IgD-negative memory B cell (primary cell): ENCODE measurements around the gene GPX2. TPM values are rescaled to one million over a fixed set of nuclear protein-coding genes. Genes with fewer than 3 reads are reported as not detected.

ENCODE experiments used
- H3K27ac Mint-ChIP-seq, 3 donors: one replicate each; pipeline ENCODE4 v1.8.0; 2020 to 2022; ENCODE audit warnings: mild to moderate bottlenecking in 3 of 3, mixed read lengths in 3 of 3, moderate library complexity in 1 of 3
- H3K27me3 Mint-ChIP-seq: one replicate; pipeline ENCODE4 v1.8.0; 2021; ENCODE audit warnings: mixed read lengths
- H3K36me3 Mint-ChIP-seq: one replicate; pipeline ENCODE4 v1.8.0; 2020; ENCODE audit warnings: mild to moderate bottlenecking, mixed read lengths
- H3K4me1 Mint-ChIP-seq, 3 donors: one replicate each; pipeline ENCODE4 v1.8.0; 2020 to 2022; ENCODE audit warnings: mixed read lengths in 3 of 3, mild to moderate bottlenecking in 1 of 3
- H3K4me3 Mint-ChIP-seq, 4 donors: one replicate each; pipeline ENCODE4 v1.8.0; 2020 to 2022; ENCODE audit warnings: mild to moderate bottlenecking in 4 of 4, mixed read lengths in 4 of 4, moderate library complexity in 3 of 4
- H3K9me3 Mint-ChIP-seq, 3 donors: one replicate each; pipeline ENCODE4 v1.8.0; 2020 to 2021; ENCODE audit warnings: mixed read lengths in 3 of 3, mild to moderate bottlenecking in 1 of 3
- polyA plus RNA-seq: library from polyadenylated mRNA; unstranded; fragments of 300-500 nt; fragmentation: Illumina TruSeq; gene quantifications from one replicate; pipeline ENCODE4 v1.2.3, GENCODE V29; 2021

The GPX2 gene
- polyA plus RNA-seq, 1 donor from 2014 or later, result not detected

GRCh38 chr14:64939817-64940190, 2.7 kb downstream of the GPX2 start:
- no peak overlapping the region for H3K4me3 Mint-ChIP-seq
- H3K9me3 Mint-ChIP-seq, result no peaks in the 10 kb centered on the region
- no peaks in the 10 kb centered on the region for H3K27me3 Mint-ChIP-seq
- peaks cover 11 to 18% (median 12%) of the 10 kb centered on the region in 3 donors for H3K4me1 Mint-ChIP-seq
- peak overlapping the region in 2 of 3 donors; percentile 46 to 77 for H3K27ac Mint-ChIP-seq
- peaks cover 9% of the 10 kb centered on the region for H3K36me3 Mint-ChIP-seq

GRCh38 chr14:64938972-64939816, 3.4 kb downstream of the GPX2 start:
- Mint-ChIP-seq H3K9me3 (no peaks in the 10 kb centered on the region), H3K4me1 (peaks cover 8 to 15% (median 12%) of the 10 kb centered on the region in 3 donors), H3K36me3 (peaks cover 9% of the 10 kb centered on the region), H3K27me3 (no peaks in the 10 kb centered on the region), H3K27ac (peak overlapping the region in 2 of 3 donors; percentile 26 to 77), H3K4me3 (no peak overlapping the region)

GRCh38 chr14:64937821-64938193, 4.7 kb downstream of the GPX2 start:
- peaks cover 2 to 8% (median 8%) of the 10 kb centered on the region in 3 donors for H3K4me1 Mint-ChIP-seq
- H3K27ac Mint-ChIP-seq, result peak overlapping the region in 1 of 3 donors; percentile 82
- peaks cover 7% of the 10 kb centered on the region for H3K36me3 Mint-ChIP-seq
- H3K4me3 Mint-ChIP-seq, result no peak overlapping the region
- no peaks in the 10 kb centered on the region for H3K27me3 Mint-ChIP-seq
- H3K9me3 Mint-ChIP-seq, result no peaks in the 10 kb centered on the region

GRCh38 chr14:64937171-64937820, 5.2 kb downstream of the GPX2 start:
- Mint-ChIP-seq H3K4me3 (no peak overlapping the region), H3K27ac (peak overlapping the region in 2 of 3 donors; percentile 41 to 82), H3K27me3 (no peaks in the 10 kb centered on the region), H3K36me3 (peaks cover 7% of the 10 kb centered on the region), H3K9me3 (no peaks in the 10 kb centered on the region), H3K4me1 (peaks cover 2 to 8% (median 6%) of the 10 kb centered on the region in 3 donors)

- H3K36me3 Mint-ChIP-seq, result peaks cover 5% of the 10 kb centered on the region
- peak overlapping the region in 1 of 3 donors; percentile 22 for H3K27ac Mint-ChIP-seq
- no peaks in the 10 kb centered on the region for H3K9me3 Mint-ChIP-seq
- peaks cover 0 to 2% (median 2%) of the 10 kb centered on the region in 3 donors for H3K4me1 Mint-ChIP-seq
- H3K27me3 Mint-ChIP-seq, result no peaks in the 10 kb centered on the region
- H3K4me3 Mint-ChIP-seq, result no peak overlapping the region
Measured at GRCh38 chr14:64935508-64935907, 7.0 kb downstream of the GPX2 start.

- no peaks in the 10 kb centered on the region for H3K27me3 Mint-ChIP-seq
- H3K27ac Mint-ChIP-seq, result peak overlapping the region in 1 of 3 donors; percentile 16
- peaks cover 7% of the 10 kb centered on the region for H3K36me3 Mint-ChIP-seq
- H3K4me3 Mint-ChIP-seq, result no peak overlapping the region
- H3K9me3 Mint-ChIP-seq, result no peaks in the 10 kb centered on the region
- peaks cover 0 to 3% (median 2%) of the 10 kb centered on the region in 3 donors for H3K4me1 Mint-ChIP-seq
Measured at GRCh38 chr14:64934338-64934929, 8.1 kb downstream of the GPX2 start.

GRCh38 chr14:64932231-64932630, 10.3 kb downstream of the GPX2 start:
- H3K27ac Mint-ChIP-seq, result no peak overlapping the region

GRCh38 chr14:64931123-64931522, 11.4 kb downstream of the GPX2 start:
- Mint-ChIP-seq H3K9me3 (no peaks in the 10 kb centered on the region), H3K36me3 (peaks cover 3% of the 10 kb centered on the region), H3K27me3 (no peaks in the 10 kb centered on the region), H3K27ac (peak overlapping the region in 1 of 3 donors; percentile 72), H3K4me1 (peaks cover 0 to 4% (median 1%) of the 10 kb centered on the region in 3 donors), H3K4me3 (no peak overlapping the region)

More at GRCh38 chr14:64932231-64932630, 10.3 kb downstream of the GPX2 start:
- Mint-ChIP-seq H3K4me3 (no peak overlapping the region), H3K27me3 (no peaks in the 10 kb centered on the region), H3K9me3 (no peaks in the 10 kb centered on the region), H3K4me1 (peaks cover 0 to 1% (median 0%) of the 10 kb centered on the region in 3 donors), H3K36me3 (peaks cover 3% of the 10 kb centered on the region)

GRCh38 chr14:64930085-64930843, 12.3 kb downstream of the GPX2 start:
- H3K27ac Mint-ChIP-seq, result peak overlapping the region in 2 of 3 donors; percentile 6 to 50
- H3K27me3 Mint-ChIP-seq, result no peaks in the 10 kb centered on the region
- no peak overlapping the region for H3K4me3 Mint-ChIP-seq
- no peaks in the 10 kb centered on the region for H3K9me3 Mint-ChIP-seq
- H3K4me1 Mint-ChIP-seq, result peaks cover 0 to 4% (median 1%) of the 10 kb centered on the region in 3 donors
- H3K36me3 Mint-ChIP-seq, result peaks cover 3% of the 10 kb centered on the region

- Mint-ChIP-seq H3K27me3 (no peaks in the 10 kb centered on the region), H3K4me3 (no peak overlapping the region), H3K4me1 (peaks cover 0 to 8% (median 1%) of the 10 kb centered on the region in 3 donors), H3K27ac (no peak overlapping the region), H3K9me3 (no peaks in the 10 kb centered on the region), H3K36me3 (peaks cover 3% of the 10 kb centered on the region)
Measured at GRCh38 chr14:64929014-64929359, 13.6 kb downstream of the GPX2 start.

GRCh38 chr14:64928239-64929013, 14.1 kb downstream of the GPX2 start:
- Mint-ChIP-seq H3K27me3 (no peaks in the 10 kb centered on the region), H3K4me3 (no peak overlapping the region), H3K4me1 (peaks cover 0 to 8% (median 1%) of the 10 kb centered on the region in 3 donors), H3K9me3 (no peaks in the 10 kb centered on the region), H3K27ac (no peak overlapping the region), H3K36me3 (peaks cover 4% of the 10 kb centered on the region)

- Mint-ChIP-seq H3K27ac (no peak overlapping the region), H3K4me3 (no peak overlapping the region), H3K9me3 (no peaks in the 10 kb centered on the region), H3K4me1 (peaks cover 0 to 8% (median 3%) of the 10 kb centered on the region in 3 donors), H3K27me3 (no peaks in the 10 kb centered on the region), H3K36me3 (peaks cover 4% of the 10 kb centered on the region)
Measured at GRCh38 chr14:64927031-64927430, 15.5 kb downstream of the GPX2 start.

- Mint-ChIP-seq H3K4me3 (peak overlapping the region in 1 of 4 donors; percentile 31), H3K27me3 (no peaks in the 10 kb centered on the region), H3K4me1 (peaks cover 5 to 12% (median 7%) of the 10 kb centered on the region in 3 donors), H3K27ac (no peak overlapping the region), H3K36me3 (peaks cover 4% of the 10 kb centered on the region), H3K9me3 (no peaks in the 10 kb centered on the region)
Measured at GRCh38 chr14:64926398-64926995, 16.0 kb downstream of the GPX2 start.

GRCh38 chr14:64923015-64923414, 19.5 kb downstream of the GPX2 start:
- Mint-ChIP-seq H3K4me3 (no peak overlapping the region), H3K27ac (no peak overlapping the region)

More at GRCh38 chr14:64923015-64923414, 19.5 kb downstream of the GPX2 start:
- H3K36me3 Mint-ChIP-seq, result peaks cover 5% of the 10 kb centered on the region
- no peaks in the 10 kb centered on the region for H3K27me3 Mint-ChIP-seq
- no peaks in the 10 kb centered on the region for H3K9me3 Mint-ChIP-seq
- H3K4me1 Mint-ChIP-seq, result peaks cover 14 to 22% (median 16%) of the 10 kb centered on the region in 3 donors
